22Rv1 (cell line): ENCODE data around the gene HOXD9.

Experiments used
- ZFX ChIP-seq: fragments of 450-650 bp; IDR thresholded peaks from 2 replicates; pipeline ENCODE4 v1.6.1; 2017; ENCODE audit warnings: antibody characterized with exemption, borderline replicate concordance
- TF ChIP-seq, protein P1 (sequence below): fragments of 450-650 bp; IDR thresholded peaks from 2 replicates; pipeline ENCODE4 v1.5.1; 2017; ENCODE audit warnings: mild to moderate bottlenecking

DNA sequence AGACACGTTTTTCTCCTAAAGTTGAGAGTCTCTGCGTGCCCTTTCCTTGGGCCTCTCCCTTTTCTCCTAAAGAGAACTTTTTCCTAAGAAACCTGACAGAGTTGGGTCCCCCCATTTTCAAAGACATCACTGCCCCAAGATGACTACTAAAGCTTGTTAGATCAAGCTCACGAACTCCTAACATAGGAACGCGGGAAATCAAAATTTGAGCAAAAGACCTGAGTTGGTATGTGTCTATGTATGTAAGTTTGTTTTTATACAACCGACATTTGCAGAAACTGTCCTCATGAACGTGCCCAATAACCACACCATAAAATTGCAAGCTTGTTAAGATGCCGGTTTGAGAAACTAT lies 28.6 kb upstream of the HOXD9 start:
- TF ChIP-seq, protein P1, sequence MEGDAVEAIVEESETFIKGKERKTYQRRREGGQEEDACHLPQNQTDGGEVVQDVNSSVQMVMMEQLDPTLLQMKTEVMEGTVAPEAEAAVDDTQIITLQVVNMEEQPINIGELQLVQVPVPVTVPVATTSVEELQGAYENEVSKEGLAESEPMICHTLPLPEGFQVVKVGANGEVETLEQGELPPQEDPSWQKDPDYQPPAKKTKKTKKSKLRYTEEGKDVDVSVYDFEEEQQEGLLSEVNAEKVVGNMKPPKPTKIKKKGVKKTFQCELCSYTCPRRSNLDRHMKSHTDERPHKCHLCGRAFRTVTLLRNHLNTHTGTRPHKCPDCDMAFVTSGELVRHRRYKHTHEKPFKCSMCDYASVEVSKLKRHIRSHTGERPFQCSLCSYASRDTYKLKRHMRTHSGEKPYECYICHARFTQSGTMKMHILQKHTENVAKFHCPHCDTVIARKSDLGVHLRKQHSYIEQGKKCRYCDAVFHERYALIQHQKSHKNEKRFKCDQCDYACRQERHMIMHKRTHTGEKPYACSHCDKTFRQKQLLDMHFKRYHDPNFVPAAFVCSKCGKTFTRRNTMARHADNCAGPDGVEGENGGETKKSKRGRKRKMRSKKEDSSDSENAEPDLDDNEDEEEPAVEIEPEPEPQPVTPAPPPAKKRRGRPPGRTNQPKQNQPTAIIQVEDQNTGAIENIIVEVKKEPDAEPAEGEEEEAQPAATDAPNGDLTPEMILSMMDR, result no peak
- TF ChIP-seq ZFX, result no peak
